WTC11 (cell line): ENCODE results near the gene PHKG2. TPM values are rescaled to one million over a fixed set of nuclear protein-coding genes. Genes with fewer than 3 reads are reported as not detected.

Source experiments
- ATAC-seq: fragments of 200-7000 bp; cut with Tn5 transposase; 2 replicates; pipeline ENCODE4 v1.10.0; 2021; ENCODE audit warnings: mild to moderate bottlenecking, moderate library complexity
- CTCF ChIA-PET: fragments of 300-600 bp; sonication (Branson Sonifier 250); formaldehyde crosslinking; loops from one replicate; lab custom pipeline; 2021; ENCODE audit warnings: antibody characterized with exemption; lab: Charles Lee
- POLR2A ChIA-PET: fragments of 350-600 bp; sonication (Branson Sonifier 250); formaldehyde crosslinking; loops from one replicate; lab custom pipeline; 2021; ENCODE audit warnings: antibody characterized with exemption; lab: Charles Lee
- DNase-seq: peaks from one replicate; pipeline ENCODE4 v3.0.0; 2021; ENCODE audit warnings: low spot score
- H3K27ac Mint-ChIP-seq: 2 replicates; pipeline ENCODE4 v1.8.0; 2021; ENCODE audit warnings: mixed read lengths
- H3K27me3 Mint-ChIP-seq: 2 replicates; pipeline ENCODE4 v1.8.0; 2021; ENCODE audit warnings: low read depth, mild to moderate bottlenecking, moderate library complexity, mixed read lengths
- H3K36me3 Mint-ChIP-seq: 2 replicates; pipeline ENCODE4 v1.8.0; 2021; ENCODE audit warnings: mixed read lengths
- H3K4me1 Mint-ChIP-seq: 2 replicates; pipeline ENCODE4 v1.8.0; 2022; ENCODE audit warnings: mixed read lengths
- H3K4me3 Mint-ChIP-seq: 2 replicates; pipeline ENCODE4 v1.8.0; 2021; ENCODE audit warnings: mild to moderate bottlenecking, moderate library complexity, mixed read lengths
- H3K9me3 Mint-ChIP-seq: 2 replicates; pipeline ENCODE4 v1.8.0; 2021; ENCODE audit warnings: mixed read lengths
- AFF4 ChIP-seq: sonication (generic); formaldehyde crosslinking; IDR thresholded peaks from 2 replicates; pipeline ENCODE4 v1.8.1; 2023; ENCODE audit warnings: mild to moderate bottlenecking, missing genetic modification reagents, borderline replicate concordance
- ATF2 ChIP-seq: sonication (generic); formaldehyde crosslinking; IDR thresholded peaks from 2 replicates; pipeline ENCODE4 v1.8.1; 2022; ENCODE audit warnings: low read depth, missing genetic modification reagents, borderline replicate concordance
- FOXK1 ChIP-seq: sonication (generic); formaldehyde crosslinking; IDR thresholded peaks from 2 replicates; pipeline ENCODE4 v1.8.0; 2022; ENCODE audit warnings: mild to moderate bottlenecking, moderate library complexity, missing genetic modification reagents
- FOXP1 ChIP-seq: sonication (generic); formaldehyde crosslinking; IDR thresholded peaks from 2 replicates; pipeline ENCODE4 v1.8.0; 2022; ENCODE audit warnings: missing genetic modification reagents, mild to moderate bottlenecking, moderate library complexity, borderline replicate concordance
- GRHL2 ChIP-seq: fragments of 250-450 bp; sonication (Bioruptor Pico); IDR thresholded peaks from 2 replicates; pipeline ENCODE4 v1.8.0; 2022; ENCODE audit warnings: mild to moderate bottlenecking, moderate library complexity; ENCODE audit not compliant: insufficient replicate concordance, severe bottlenecking
- IRF2 ChIP-seq: sonication (generic); formaldehyde crosslinking; IDR thresholded peaks from 2 replicates; pipeline ENCODE4 v1.8.0; 2022; ENCODE audit warnings: low read depth, missing genetic modification reagents, borderline replicate concordance
- JUN ChIP-seq: sonication (generic); formaldehyde crosslinking; IDR thresholded peaks from 2 replicates; pipeline ENCODE4 v1.8.0; 2023; ENCODE audit warnings: mild to moderate bottlenecking, missing genetic modification reagents
- MAX ChIP-seq: sonication (generic); formaldehyde crosslinking; IDR thresholded peaks from 2 replicates; pipeline ENCODE4 v1.8.0; 2022; ENCODE audit warnings: mild to moderate bottlenecking, missing genetic modification reagents
- PREB ChIP-seq: sonication (generic); formaldehyde crosslinking; IDR thresholded peaks from 2 replicates; pipeline ENCODE4 v1.8.1; 2022; ENCODE audit warnings: mild to moderate bottlenecking, missing genetic modification reagents, moderate library complexity, borderline replicate concordance
- PRRX2 ChIP-seq: fragments of 250-450 bp; sonication (Bioruptor Pico); IDR thresholded peaks from 2 replicates; pipeline ENCODE4 v1.8.0; 2021; ENCODE audit warnings: mild to moderate bottlenecking
- SOX15 ChIP-seq: fragments of 250-450 bp; sonication (Bioruptor Pico); IDR thresholded peaks from 2 replicates; pipeline ENCODE4 v1.9.0; 2021; ENCODE audit warnings: mild to moderate bottlenecking
- USF1 ChIP-seq: sonication (generic); formaldehyde crosslinking; IDR thresholded peaks from 2 replicates; pipeline ENCODE4 v1.8.0; 2022; ENCODE audit warnings: mild to moderate bottlenecking, missing genetic modification reagents
- ZNF219 ChIP-seq: sonication (generic); formaldehyde crosslinking; IDR thresholded peaks from 2 replicates; pipeline ENCODE4 v1.8.0; 2023; ENCODE audit warnings: missing genetic modification reagents, mild to moderate bottlenecking, borderline replicate concordance
- ZNF281 ChIP-seq: sonication (generic); formaldehyde crosslinking; IDR thresholded peaks from 2 replicates; pipeline ENCODE4 v1.8.0; 2023; ENCODE audit warnings: mild to moderate bottlenecking, missing genetic modification reagents
- ZNF512 ChIP-seq: sonication (generic); formaldehyde crosslinking; IDR thresholded peaks from 2 replicates; pipeline ENCODE4 v1.8.1; 2022; ENCODE audit warnings: missing genetic modification reagents, borderline replicate concordance
- total RNA-seq: library from RNA; stranded (reverse); gene quantifications from 3 replicates; pipeline ENCODE4 v1.2.3, GENCODE V29; 2021

The PHKG2 gene
- total RNA-seq, 1 experiment from 2014 or later, result 50.5 TPM

GRCh38 chr16:30782486-30783279 is 34.5 kb downstream of the PHKG2 start (continued):
- no peak for TF ChIP-seq ZNF281 (CRISPR knock-in tag)
- no peak for TF ChIP-seq AFF4 (CRISPR knock-in tag)
- no peak for TF ChIP-seq ZNF219 (CRISPR knock-in tag)

GRCh38 chr16:30783280-30784109 is 35.3 kb downstream of the PHKG2 start:
- ATAC-seq (no peak), DNase-seq (no peak)
- Mint-ChIP-seq H3K4me3 (no peak overlapping the region), H3K4me1 (peaks cover 24% of the 10 kb centered on the region), H3K27me3 (no peaks in the 10 kb centered on the region; the same call in 1 of the 2 replicates), H3K9me3 (no peaks in the 10 kb centered on the region), H3K27ac (no peak overlapping the region), H3K36me3 (peaks cover 14% of the 10 kb centered on the region)
- ChIA-PET CTCF (interaction anchor here (1.4 to 2.8 kb wide), 2 partner anchors 22 to 31 kb away, joined by 7 to 13 read pairs; no protein-coding TSS in a partner anchor), POLR2A (interaction anchor here (1.4 to 1.8 kb wide), 2 partner anchors 22 to 24 kb away, joined by 7 to 9 read pairs; no protein-coding TSS in a partner anchor)
- TF ChIP-seq MAX (CRISPR knock-in tag) (no peak), JUN (CRISPR knock-in tag) (no peak), FOXP1 (CRISPR knock-in tag) (no peak), PREB (CRISPR knock-in tag) (no peak), PRRX2 (CRISPR knock-in tag) (no peak), ZNF512 (CRISPR knock-in tag) (no peak), USF1 (CRISPR knock-in tag) (no peak), IRF2 (no peak), SOX15 (CRISPR knock-in tag) (no peak), FOXK1 (CRISPR knock-in tag) (no peak), ATF2 (CRISPR knock-in tag) (no peak), AFF4 (CRISPR knock-in tag) (no peak), GRHL2 (CRISPR knock-in tag) (no peak)
